OCI-LY1 (cell line): ENCODE results near the gene MIEN1.
"Not testable (repeated sequence)": the region's sequence is repeated elsewhere in the genome, so short reads cannot be mapped to it uniquely, and the experiment has no call there.

Experiments used
- H2AFZ ChIP-seq: fragments of 200-600 bp; sonication (generic), shearing (Covaris generic); 2 replicates; pipeline ENCODE4 v1.6.0; 2014; ENCODE audit warnings: antibody characterized with exemption, mild to moderate bottlenecking, low read length
- H3F3A ChIP-seq: fragments of 200-600 bp; sonication (generic), shearing (Covaris generic); 2 replicates; pipeline ENCODE4 v1.6.0; 2014; ENCODE audit warnings: mild to moderate bottlenecking, antibody characterized with exemption, low read length, moderate library complexity; ENCODE audit not compliant: insufficient read depth
- H3K27ac ChIP-seq: fragments of 200-600 bp; sonication (generic); 2 replicates; pipeline ENCODE4 v1.5.1; 2014; ENCODE audit warnings: low read length, mixed run types, mild to moderate bottlenecking, low read depth; ENCODE audit not compliant: poor library complexity, severe bottlenecking
- H3K27me3 ChIP-seq: fragments of 200-600 bp; sonication (generic); 2 replicates; pipeline ENCODE4 v1.6.0; 2014; ENCODE audit warnings: antibody characterized with exemption, mild to moderate bottlenecking, low read length, moderate library complexity; ENCODE audit not compliant: insufficient read depth
- H3K36me3 ChIP-seq: fragments of 200-600 bp; sonication (generic); 2 replicates; pipeline ENCODE4 v1.6.1; 2014; ENCODE audit warnings: mild to moderate bottlenecking, antibody characterized with exemption, low read length, moderate library complexity, mixed read lengths; ENCODE audit not compliant: insufficient read depth
- H3K4me1 ChIP-seq: fragments of 200-600 bp; sonication (generic); 2 replicates; pipeline ENCODE4 v1.5.1; 2014; ENCODE audit warnings: mild to moderate bottlenecking, low read length, moderate library complexity; ENCODE audit not compliant: insufficient read depth, severe bottlenecking
- H3K4me2 ChIP-seq: fragments of 200-600 bp; sonication (generic), shearing (Covaris generic); 2 replicates; pipeline ENCODE4 v1.6.1; 2014; ENCODE audit warnings: low read length
- H3K4me3 ChIP-seq: fragments of 200-600 bp; sonication (generic); 2 replicates; pipeline ENCODE4 v1.5.1; 2014; ENCODE audit warnings: low read length, low read depth, mild to moderate bottlenecking, mixed read lengths; ENCODE audit not compliant: poor library complexity, severe bottlenecking
- H3K79me2 ChIP-seq: fragments of 200-600 bp; shearing (Covaris generic); 2 replicates; pipeline ENCODE4 v1.6.1; 2016; ENCODE audit warnings: mixed run types, low read length, mixed read lengths; ENCODE audit not compliant: insufficient read depth
- H3K9ac ChIP-seq: fragments of 200-600 bp; sonication (generic), shearing (Covaris generic); 2 replicates; pipeline ENCODE4 v1.6.1; 2014; ENCODE audit warnings: mild to moderate bottlenecking, low read length, mixed read lengths
- H3K9me2 ChIP-seq: fragments of 200-600 bp; sonication (generic), shearing (Covaris generic); 2 replicates; pipeline ENCODE4 v1.6.1; 2014; ENCODE audit warnings: low read depth, mild to moderate bottlenecking, low read length, mixed read lengths
- H3K9me3 ChIP-seq: fragments of 200-600 bp; shearing (Covaris generic); 2 replicates; pipeline ENCODE4 v1.6.1; 2014; ENCODE audit warnings: low read length, mixed read lengths
- H4K20me1 ChIP-seq: fragments of 200-600 bp; sonication (generic), shearing (Covaris generic); 2 replicates; pipeline ENCODE4 v1.6.0; 2016; ENCODE audit warnings: mild to moderate bottlenecking, low read length; ENCODE audit not compliant: insufficient read depth
- CTCF ChIP-seq: fragments of 200-600 bp; sonication (generic), shearing (Covaris generic); IDR thresholded peaks from 2 replicates; pipeline ENCODE4 v1.5.1; 2017; ENCODE audit warnings: mild to moderate bottlenecking, antibody characterized with exemption, low read length, moderate library complexity, mixed read lengths
- EZH2 ChIP-seq: fragments of 200-600 bp; sonication (generic), shearing (Covaris generic); IDR thresholded peaks from 2 replicates; pipeline ENCODE4 v1.8.0; 2017; ENCODE audit warnings: borderline replicate concordance, mixed run types, mild to moderate bottlenecking, antibody characterized with exemption, low read length, moderate library complexity, mixed read lengths

MIEN1 gene

DNA sequence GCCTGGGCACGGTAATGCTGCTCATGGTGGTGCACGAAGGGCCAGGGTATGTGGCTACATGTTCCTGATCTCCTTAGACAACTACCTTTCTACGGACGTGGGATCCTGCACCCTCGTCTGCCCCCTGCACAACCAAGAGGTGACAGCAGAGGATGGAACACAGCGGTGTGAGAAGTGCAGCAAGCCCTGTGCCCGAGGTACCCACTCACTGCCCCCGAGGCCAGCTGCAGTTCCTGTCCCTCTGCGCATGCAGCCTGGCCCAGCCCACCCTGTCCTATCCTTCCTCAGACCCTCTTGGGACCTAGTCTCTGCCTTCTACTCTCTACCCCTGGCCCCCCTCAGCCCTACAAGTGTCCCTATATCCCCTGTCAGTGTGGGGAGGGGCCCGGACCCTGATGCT is 18.5 kb downstream of the MIEN1 start:
- Histone ChIP-seq H3K4me3 (no peak overlapping the region), H3K9ac (no peak overlapping the region), H2AFZ (no peak overlapping the region), H3K79me2 (no peaks in the 10 kb centered on the region), H3K9me3 (no peaks in the 10 kb centered on the region), H3K27me3 (no peaks in the 10 kb centered on the region), H3K4me2 (no peak overlapping the region), H3K27ac (no peak overlapping the region), H3F3A (no peaks in the 10 kb centered on the region), H3K9me2 (no peaks in the 10 kb centered on the region), H3K36me3 (no peaks in the 10 kb centered on the region), H4K20me1 (no peaks in the 10 kb centered on the region), H3K4me1 (no peaks in the 10 kb centered on the region)
- TF ChIP-seq EZH2 (no peak), CTCF (no peak)

DNA sequence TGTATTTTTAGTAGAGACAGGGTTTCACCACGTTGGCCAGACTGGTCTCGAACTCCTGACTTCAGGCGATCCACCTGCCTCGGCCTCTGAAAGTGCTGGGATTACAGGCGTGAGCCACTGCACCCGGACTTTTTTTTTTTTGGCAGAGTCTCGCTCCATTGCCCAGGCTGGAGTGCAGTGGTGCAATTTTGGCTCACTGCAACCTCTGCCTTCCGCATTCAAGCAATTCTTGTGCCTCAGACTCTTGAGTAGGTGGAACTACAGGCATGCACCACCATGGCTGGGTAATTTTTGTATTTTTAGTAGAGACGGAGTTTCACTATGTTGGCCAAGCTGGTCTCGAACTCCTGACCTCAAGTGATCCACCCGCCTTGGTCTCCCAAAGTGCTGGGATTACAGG is 19.3 kb downstream of the MIEN1 start:
- H3K4me3 ChIP-seq, H3K27ac ChIP-seq, H3K9me2 ChIP-seq, H3K36me3 ChIP-seq, H2AFZ ChIP-seq, H3K9ac ChIP-seq, H3K9me3 ChIP-seq, H3K4me1 ChIP-seq, H3F3A ChIP-seq, H3K4me2 ChIP-seq, H3K27me3 ChIP-seq, H3K79me2 ChIP-seq, H4K20me1 ChIP-seq: not testable (repeated sequence)

DNA sequence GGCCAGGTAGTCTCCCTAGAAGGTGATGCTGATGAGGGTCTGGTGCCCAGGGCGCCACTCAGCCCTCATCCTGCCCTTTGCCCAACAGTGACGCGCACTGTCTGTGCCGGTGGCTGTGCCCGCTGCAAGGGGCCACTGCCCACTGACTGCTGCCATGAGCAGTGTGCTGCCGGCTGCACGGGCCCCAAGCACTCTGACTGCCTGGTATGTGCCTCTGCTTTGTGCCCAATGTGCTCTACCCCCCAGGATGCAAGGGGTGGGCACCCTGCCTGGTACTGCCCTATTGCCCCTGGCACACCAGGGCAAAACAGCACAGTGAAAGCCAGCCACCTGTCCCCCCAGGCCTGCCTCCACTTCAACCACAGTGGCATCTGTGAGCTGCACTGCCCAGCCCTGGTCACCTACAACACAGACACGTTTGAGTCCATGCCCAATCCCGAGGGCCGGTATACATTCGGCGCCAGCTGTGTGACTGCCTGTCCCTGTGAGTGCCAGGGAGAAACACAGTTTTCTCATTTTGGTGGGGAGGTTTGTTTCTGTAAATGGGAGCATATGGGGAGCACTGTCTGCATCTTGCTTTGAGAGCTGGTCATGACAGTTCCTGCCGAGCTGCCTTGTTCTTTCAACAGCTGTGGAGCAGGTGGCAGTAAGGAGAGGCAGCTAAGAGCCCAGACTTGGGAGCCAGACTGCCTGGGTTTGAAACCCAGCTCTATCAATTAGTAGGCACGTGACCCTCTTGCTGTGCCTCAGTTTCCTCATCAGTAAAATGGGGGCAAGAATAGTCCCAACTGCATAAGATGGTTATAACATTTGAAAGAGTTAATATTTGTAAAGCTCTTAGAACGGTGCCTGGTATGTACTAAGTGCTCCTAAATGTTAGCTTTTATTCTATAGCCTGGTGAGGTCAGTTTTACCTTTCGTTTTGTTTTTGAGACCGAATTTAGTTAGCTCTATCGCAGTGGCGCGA is 20.1 kb downstream of the MIEN1 start:
- Histone ChIP-seq H3K4me2 (no peak overlapping the region), H3F3A (no peaks in the 10 kb centered on the region), H3K4me3 (no peak overlapping the region), H3K4me1 (no peaks in the 10 kb centered on the region), H2AFZ (no peak overlapping the region), H3K9me2 (no peaks in the 10 kb centered on the region), H3K27me3 (no peaks in the 10 kb centered on the region), H3K36me3 (no peaks in the 10 kb centered on the region), H4K20me1 (no peaks in the 10 kb centered on the region), H3K9me3 (no peaks in the 10 kb centered on the region), H3K27ac (no peak overlapping the region), H3K9ac (no peak overlapping the region), H3K79me2 (no peaks in the 10 kb centered on the region)
- no peak for TF ChIP-seq CTCF
- TF ChIP-seq EZH2, result no peak
